ENCODE data around the gene ATG101. TPM values are rescaled to one million over a fixed set of nuclear protein-coding genes. Genes with fewer than 3 reads are reported as not detected.
"Not testable (repeated sequence)": the region's sequence is repeated elsewhere in the genome, so short reads cannot be mapped to it uniquely, and the experiment has no call there.

The ATG101 gene
- total RNA-seq, 1 donor from 2014 or later = 19.8 TPM

GRCh38 chr12:52116222-52117125 lies 46.7 kb downstream of the ATG101 start:
- not testable (repeated sequence) for H3K4me3 ChIP-seq; H3F3A ChIP-seq (ENCODE audit: low read depth); H3K4me1 Mint-ChIP-seq; H3K36me3 Mint-ChIP-seq; DNase-seq (ENCODE audit: low spot score); H4K20me1 ChIP-seq (ENCODE audit: low read depth); H3K4me1 ChIP-seq; H3K9me3 ChIP-seq (ENCODE audit: low read depth); H3K27ac ChIP-seq; H3K36me3 ChIP-seq; H3K27ac Mint-ChIP-seq; H3K27me3 ChIP-seq; H3K4me3 Mint-ChIP-seq; H3K9me3 Mint-ChIP-seq; H2AFZ ChIP-seq (replicated peaks); H3K79me2 ChIP-seq (ENCODE audit: low read depth); H3K4me2 ChIP-seq; H3K9ac ChIP-seq
- TF ChIP-seq CTCF (IDR thresholded peaks at IDR 0.05) = peak; percentile 15
- peaks cover 10% of the 10 kb centered on the region for H3K27me3 Mint-ChIP-seq (ENCODE audit: insufficient read depth, low read depth)

- not testable (repeated sequence) for H3K27ac ChIP-seq; H3K79me2 ChIP-seq (ENCODE audit: low read depth); H2AFZ ChIP-seq (replicated peaks); H4K20me1 ChIP-seq (ENCODE audit: low read depth); H3K9me3 Mint-ChIP-seq; H3K36me3 ChIP-seq; H3K4me2 ChIP-seq; H3K4me3 Mint-ChIP-seq; H3K9me3 ChIP-seq (ENCODE audit: low read depth); H3K4me1 ChIP-seq; H3K4me3 ChIP-seq; DNase-seq (ENCODE audit: low spot score); H3K27me3 ChIP-seq; H3K36me3 Mint-ChIP-seq; H3K9ac ChIP-seq
- H3F3A ChIP-seq (ENCODE audit: low read depth) = peaks cover 15% of the 10 kb centered on the region
- H3K4me1 Mint-ChIP-seq = peaks cover 15% of the 10 kb centered on the region
- H3K27ac Mint-ChIP-seq = peak overlapping the region; percentile 90
- H3K27me3 Mint-ChIP-seq (ENCODE audit: insufficient read depth, low read depth) = peaks cover 12% of the 10 kb centered on the region
These were observed 48.2 kb downstream of the ATG101 start for GRCh38 chr12:52117806-52118475.

- H2AFZ ChIP-seq (replicated peaks) = peak overlapping the region; percentile 70
These were observed 49.8 kb downstream of the ATG101 start for GRCh38 chr12:52119398-52120254.

More at GRCh38 chr12:52119398-52120254, 49.8 kb downstream of the ATG101 start:
- Histone ChIP-seq H3K4me1 (peaks cover 10% of the 10 kb centered on the region), H3K79me2 (ENCODE audit: low read depth) (no peaks in the 10 kb centered on the region), H3K27me3 (peaks cover 3% of the 10 kb centered on the region), H3K36me3 (no peaks in the 10 kb centered on the region), H3K9me3 (ENCODE audit: low read depth) (no peaks in the 10 kb centered on the region), H3F3A (ENCODE audit: low read depth) (peaks cover 7% of the 10 kb centered on the region), H3K27ac (no peak overlapping the region), H3K9ac (no peak overlapping the region), H3K4me3 (no peak overlapping the region), H4K20me1 (ENCODE audit: low read depth) (no peaks in the 10 kb centered on the region), H3K4me2 (peak overlapping the region; percentile 38)
- Mint-ChIP-seq H3K27ac (no peak overlapping the region), H3K27me3 (ENCODE audit: insufficient read depth, low read depth) (peaks cover 13% of the 10 kb centered on the region), H3K4me3 (no peak overlapping the region), H3K4me1 (peaks cover 23% of the 10 kb centered on the region), H3K9me3 (no peaks in the 10 kb centered on the region), H3K36me3 (no peaks in the 10 kb centered on the region)
- TF ChIP-seq EZH2 (IDR thresholded peaks at IDR 0.05) (peak; percentile 33), EZH2phosphoT487 (IDR thresholded peaks at IDR 0.05) (no peak), CTCF (IDR thresholded peaks at IDR 0.05) (peak; percentile 89)
- peak; percentile 93 for DNase-seq (ENCODE audit: low spot score)

Measured in neural progenitor cell (in vitro differentiated cells).